H1 (cell line): ENCODE results near the gene ANO2. TPM values are rescaled to one million over a fixed set of nuclear protein-coding genes. Genes with fewer than 3 reads are reported as not detected.

Experiments
- CTCF ChIA-PET: fragments of 300-600 bp; sonication (Branson Sonifier 250); formaldehyde crosslinking; loops from one replicate; lab custom pipeline; 2021; ENCODE audit not compliant: partially characterized antibody; lab: Charles Lee
- POLR2A ChIA-PET: fragments of 300-600 bp; sonication (Branson Sonifier 250); formaldehyde crosslinking; loops from one replicate; lab custom pipeline; 2021; ENCODE audit warnings: inconsistent platforms; ENCODE audit not compliant: partially characterized antibody; lab: Charles Lee
- DNase-seq, 2 experiments: peaks; one replicate each; pipeline versions ENCODE4 v3.0.0 to v3.0.0-alpha.2; 2010 to 2022; ENCODE audit warnings: low spot score in 2 of 2, low read depth in 1 of 2, mixed read lengths in 1 of 2
- FAIRE-seq: peaks from 2 replicates; lab custom pipeline; 2011; peaks lifted over from hg19 to GRCh38; lab: Jason Lieb, UNC
- H2AFZ ChIP-seq: 2 replicates; pipeline ENCODE4 v1.8.1; 2012; ENCODE audit warnings: low read length, inconsistent platforms
- H2AK5ac ChIP-seq: 2 replicates; pipeline ENCODE4 v1.6.1; 2013; ENCODE audit warnings: low read depth, low read length
- H2BK120ac ChIP-seq: replicated peaks from 2 replicates; pipeline ENCODE3; 2013; ENCODE audit warnings: low read depth, low read length, inconsistent platforms
- H2BK12ac ChIP-seq: 2 replicates; pipeline ENCODE4 v1.6.1; 2013; ENCODE audit warnings: low read depth, low read length
- H2BK15ac ChIP-seq: 2 replicates; pipeline ENCODE4 v1.6.1; 2013; ENCODE audit warnings: low read length
- H2BK20ac ChIP-seq: 2 replicates; pipeline ENCODE4 v1.6.1; 2013; ENCODE audit warnings: low read length
- H2BK5ac ChIP-seq: 2 replicates; pipeline ENCODE4 v1.6.1; 2013; ENCODE audit warnings: low read depth, low read length
- H3K14ac ChIP-seq: 2 replicates; pipeline ENCODE4 v1.6.1; 2013; ENCODE audit warnings: inconsistent platforms; ENCODE audit not compliant: insufficient read length
- H3K18ac ChIP-seq: 2 replicates; pipeline ENCODE4 v1.6.1; 2013; ENCODE audit warnings: low read length; ENCODE audit errors: extremely low read depth
- H3K23ac ChIP-seq: 2 replicates; pipeline ENCODE4 v1.6.1; 2013; ENCODE audit warnings: inconsistent platforms; ENCODE audit not compliant: insufficient read length
- H3K23me2 ChIP-seq: 2 replicates; pipeline ENCODE4 v1.6.1; 2013; ENCODE audit warnings: low read depth, low read length
- H3K27ac ChIP-seq: 2 replicates; pipeline ENCODE4 v1.6.1; 2011; ENCODE audit warnings: low read depth, low read length, inconsistent platforms
- H3K27me3 ChIP-seq, 4 experiments: replicated peaks in 1 of 4; 1 replicate in 1 of 4; 2 replicates in 3 of 4; pipeline versions ENCODE4 v1.6.1 to v1.8.1; 2011 to 2013; ENCODE audit warnings: low read length in 3 of 4, mild to moderate bottlenecking in 3 of 4, inconsistent platforms in 2 of 4, mixed read lengths in 2 of 4, moderate library complexity in 1 of 4; ENCODE audit not compliant: control insufficient read depth in 3 of 4, insufficient read depth in 3 of 4; ENCODE audit errors: extremely low read depth in 1 of 4
- H3K36me3 ChIP-seq, 4 experiments: 2 replicates each; pipeline versions ENCODE4 v1.6.1 to v1.8.1; 2011 to 2013; ENCODE audit warnings: mild to moderate bottlenecking in 4 of 4, low read length in 3 of 4, moderate library complexity in 2 of 4, control low read depth in 1 of 4, inconsistent platforms in 1 of 4; ENCODE audit not compliant: insufficient read depth in 4 of 4, control insufficient read depth in 2 of 4
- H3K4ac ChIP-seq: replicated peaks from 2 replicates; pipeline ENCODE3; 2013; ENCODE audit warnings: low read length, low read depth, mixed read lengths, inconsistent platforms; ENCODE audit not compliant: insufficient read length
- H3K4me1 ChIP-seq, 4 experiments: replicated peaks in 1 of 4; 1 replicate in 1 of 4; 2 replicates in 3 of 4; pipeline versions ENCODE4 v1.6.1 to v1.8.1; 2011 to 2013; ENCODE audit warnings: low read length in 3 of 4, inconsistent platforms in 2 of 4, mixed read lengths in 1 of 4; ENCODE audit not compliant: insufficient read depth in 4 of 4, control insufficient read depth in 3 of 4
- H3K4me2 ChIP-seq, 2 experiments: 2 replicates each; pipeline versions ENCODE4 v1.6.1 to v1.8.1; 2011 to 2013; ENCODE audit warnings: low read depth in 2 of 2, low read length in 2 of 2, control low read depth in 1 of 2, inconsistent platforms in 1 of 2, mild to moderate bottlenecking in 1 of 2; ENCODE audit not compliant: insufficient read depth in 1 of 2
- H3K4me3 ChIP-seq, 4 experiments: fragments of 200-600, 300-600 bp in 1 of 4; sonication (generic), shearing (Covaris generic), sonication (Bioruptor Twin) in 1 of 4; 2 replicates each; pipeline versions ENCODE4 v1.5.1 to v1.8.1; 2011 to 2016; ENCODE audit warnings: low read length in 4 of 4, low read depth in 3 of 4, control low read depth in 2 of 4, inconsistent platforms in 2 of 4, mild to moderate bottlenecking in 2 of 4, mixed read lengths in 1 of 4, moderate library complexity in 1 of 4; ENCODE audit not compliant: insufficient read depth in 2 of 4; ENCODE audit errors: extremely low read depth in 1 of 4
- H3K56ac ChIP-seq: replicated peaks from 2 replicates; pipeline ENCODE3; 2013; ENCODE audit warnings: low read depth, mild to moderate bottlenecking, mixed read lengths, low read length, inconsistent platforms; ENCODE audit not compliant: insufficient read length
- H3K79me1 ChIP-seq: 2 replicates; pipeline ENCODE4 v1.6.1; 2013; ENCODE audit warnings: low read depth, low read length, control low read depth
- H3K79me2 ChIP-seq, 2 experiments: 2 replicates each; pipeline versions ENCODE4 v1.6.1 to v1.8.1; 2012 to 2013; ENCODE audit warnings: low read length in 2 of 2, mild to moderate bottlenecking in 2 of 2, inconsistent platforms in 1 of 2; ENCODE audit not compliant: insufficient read depth in 2 of 2, control insufficient read depth in 1 of 2
- H3K9ac ChIP-seq, 4 experiments: replicated peaks in 1 of 4; 1 replicate in 1 of 4; 2 replicates in 3 of 4; pipeline versions ENCODE4 v1.6.1 to v1.8.1; 2011 to 2013; ENCODE audit warnings: low read depth in 3 of 4, low read length in 3 of 4, control low read depth in 2 of 4, mild to moderate bottlenecking in 2 of 4, moderate library complexity in 2 of 4, inconsistent platforms in 1 of 4; ENCODE audit errors: extremely low read depth in 1 of 4
- H3K9me3 ChIP-seq, 2 experiments: 2 replicates each; pipeline versions ENCODE4 v1.6.1 to v1.8.1; 2012 to 2013; ENCODE audit warnings: mild to moderate bottlenecking in 2 of 2, moderate library complexity in 2 of 2, control low read depth in 1 of 2, inconsistent platforms in 1 of 2, low read depth in 1 of 2, low read length in 1 of 2, mixed read lengths in 1 of 2; ENCODE audit not compliant: insufficient read depth in 2 of 2
- H4K20me1 ChIP-seq, 2 experiments: replicated peaks in 1 of 2; 2 replicates each; pipeline versions ENCODE3 to v1.8.1; 2011 to 2013; ENCODE audit warnings: inconsistent platforms in 2 of 2, low read length in 2 of 2, mild to moderate bottlenecking in 1 of 2; ENCODE audit not compliant: insufficient read depth in 2 of 2, control insufficient read depth in 1 of 2
- H4K5ac ChIP-seq: 2 replicates; pipeline ENCODE4 v1.6.1; 2013; ENCODE audit warnings: low read length, low read depth, mixed read lengths, inconsistent platforms; ENCODE audit not compliant: insufficient read length
- H4K8ac ChIP-seq: 2 replicates; pipeline ENCODE4 v1.8.0; 2013; ENCODE audit warnings: mild to moderate bottlenecking, moderate library complexity, low read length, inconsistent platforms; ENCODE audit not compliant: insufficient read depth; ENCODE audit errors: extremely low read depth
- H4K91ac ChIP-seq: replicated peaks from 2 replicates; pipeline ENCODE3; 2013; ENCODE audit warnings: low read length, mixed read lengths, inconsistent platforms; ENCODE audit not compliant: insufficient read length
- BCL11A ChIP-seq, 2 experiments: IDR thresholded peaks; one replicate each; pipeline ENCODE4 v1.6.1; 2011; ENCODE audit warnings: low read depth in 2 of 2, low read length in 2 of 2, mild to moderate bottlenecking in 2 of 2
- EGR1 ChIP-seq: IDR thresholded peaks from 2 replicates; pipeline ENCODE4 v1.6.1; 2011; ENCODE audit warnings: low read depth, low read length, borderline replicate concordance
- GABPA ChIP-seq: IDR thresholded peaks from 2 replicates; pipeline ENCODE4 v1.6.1; 2011; ENCODE audit warnings: mild to moderate bottlenecking, low read length, moderate library complexity, borderline replicate concordance; ENCODE audit not compliant: insufficient read depth
- KDM4A ChIP-seq: IDR thresholded peaks from one replicate; pipeline ENCODE4 v1.7.1; 2012; ENCODE audit warnings: low read depth, mild to moderate bottlenecking, moderate library complexity, low read length, inconsistent platforms; ENCODE audit not compliant: severe bottlenecking
- PHF8 ChIP-seq: fragments of 200-600 bp; sonication (generic); conservative IDR thresholded peaks from 2 replicates; pipeline ENCODE4 v1.7.1; 2012; ENCODE audit warnings: low read depth, mild to moderate bottlenecking, inconsistent platforms, low read length, moderate library complexity
- RAD21 ChIP-seq, 2 experiments: IDR thresholded peaks in 1 of 2; conservative IDR thresholded peaks in 1 of 2; 2 replicates each; pipeline ENCODE4 v1.6.1; 2011; ENCODE audit warnings: low read depth in 2 of 2, low read length in 2 of 2, improper control_type of control experiment in 1 of 2, inconsistent platforms in 1 of 2, mild to moderate bottlenecking in 1 of 2, moderate library complexity in 1 of 2
- SIX5 ChIP-seq: IDR thresholded peaks from 2 replicates; pipeline ENCODE4 v1.6.1; 2011; ENCODE audit warnings: mild to moderate bottlenecking, low read depth, low read length
- TCF12 ChIP-seq: IDR thresholded peaks from 2 replicates; pipeline ENCODE4 v1.6.1; 2011; ENCODE audit warnings: low read depth, mild to moderate bottlenecking, low read length
- WGBS, 2 experiments: shearing (Covaris generic) in 1 of 2; methylation state at CpG; one replicate each; pipeline versions ENCODE4 v1.1.6 to v1.1.7; 2013 to 2015; ENCODE audit warnings: low lambda C conversion rate in 2 of 2, mixed read lengths in 2 of 2, inconsistent platforms in 1 of 2, low coverage in 1 of 2, missing lambda C conversion rate in 1 of 2; ENCODE audit not compliant: insufficient replicate concordance in 2 of 2, insufficient coverage in 1 of 2, insufficient read length in 1 of 2; ENCODE audit errors: extremely low coverage in 1 of 2, missing lambda C conversion rate in 1 of 2; 5-methylcytosine and 5-hydroxymethylcytosine counted together
- polyA plus RNA-seq, 7 experiments: library from polyadenylated mRNA; depleted of rRNA in 3 of 7; stranded (reverse) in 5 of 7; unstranded in 2 of 7; fragments of >200 nt in 5 of 7; fragments of 200-250 nt in 2 of 7; gene quantifications; 1 replicate in 5 of 7; 2 replicates in 1 of 7; 4 replicates in 1 of 7; pipeline versions ENCODE4 v1.2.1 to v1.2.3, GENCODE V29; 2011 to 2013; ENCODE audit warnings: missing spikeins in 2 of 7, mixed read lengths in 2 of 7
- total RNA-seq: library from RNA; stranded (reverse); fragmentation: NEBNext Ultra II Directional; extraction: Animal tissue kit (Norgen Biotek cat#: 25700); gene quantifications from 2 replicates; pipeline ENCODE4 v1.2.1, GENCODE V29; 2021

ANO2 gene
- total and polyA plus RNA-seq, 2 of the 8 experiments (the other 6 are each of a cell fraction or from before 2014, with no cell fraction given) = 1.9 to 5.5 TPM

DNA sequence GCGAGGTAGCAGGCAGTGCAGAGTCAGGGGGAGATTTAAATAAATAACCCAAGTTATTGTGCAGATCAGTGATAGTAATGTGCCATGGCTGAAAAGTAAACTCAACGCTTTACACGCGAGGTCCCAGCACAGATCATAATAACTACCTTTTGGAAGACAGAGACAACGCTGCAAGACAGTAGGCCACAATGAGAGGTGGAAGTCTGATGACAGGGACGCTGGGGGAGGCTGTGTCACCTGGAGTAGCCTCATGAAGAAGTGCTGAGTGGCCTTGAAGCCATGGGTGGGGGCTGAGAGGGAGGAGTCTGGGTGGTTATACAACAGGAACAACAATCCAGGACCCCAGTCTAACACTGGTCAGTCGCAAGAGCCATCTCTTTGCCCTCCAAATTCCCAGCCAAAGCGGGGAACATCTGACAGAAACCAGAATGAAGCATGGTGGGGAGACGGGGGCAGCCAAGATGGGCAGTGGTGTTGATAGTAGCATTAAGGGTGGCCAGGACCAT, 28.2 kb downstream of the ANO2 start:
- no peak overlapping the region for H2BK12ac ChIP-seq
- ChIA-PET CTCF (interaction anchor here (1.1 to 1.8 kb wide), 4 partner anchors 18 to 121 kb away, joined by 4 to 10 read pairs (median 6); no protein-coding TSS in a partner anchor), POLR2A (no interaction called here)
- H2BK15ac ChIP-seq = no peak overlapping the region
- H2BK5ac ChIP-seq = no peak overlapping the region
- no peak overlapping the region for H3K9ac ChIP-seq
- no peaks in the 10 kb centered on the region for H3K23me2 ChIP-seq
- no peaks in the 10 kb centered on the region for H3K79me1 ChIP-seq
- no peak overlapping the region for H2BK120ac ChIP-seq
- H3K14ac ChIP-seq = no peak overlapping the region
- no peak overlapping the region for H3K4me3 ChIP-seq
- TF ChIP-seq PHF8 (no peak), KDM4A (no peak), EGR1 (no peak), GABPA (no peak), SIX5 (no peak), RAD21 (IDR thresholded peaks at IDR 0.05 in 1 of 2, conservative IDR thresholded peaks at IDR 0.05 in 1 of 2; ENCODE audit: low read depth in 2 of 2, low read length in 2 of 2) (no peak), BCL11A (IDR thresholded peaks at IDR 0.05; ENCODE audit: low read depth in 2 of 2, low read length in 2 of 2) (no peak), TCF12 (no peak)
- H3K18ac ChIP-seq = no peak overlapping the region
- no peaks in the 10 kb centered on the region for H3K79me2 ChIP-seq
- no peak overlapping the region for H3K4ac ChIP-seq
- no peak overlapping the region for H3K27ac ChIP-seq
- no peak overlapping the region for H2AFZ ChIP-seq
- no peaks in the 10 kb centered on the region for H3K4me1 ChIP-seq
- no peaks in the 10 kb centered on the region for H4K20me1 ChIP-seq
- no peak overlapping the region for H4K91ac ChIP-seq
- no peaks in the 10 kb centered on the region for H3K9me3 ChIP-seq
- 90% methylated on average over 9 of the region's 9 CpGs; no CpG with 5 or more reads in 1 of the 2 experiments for WGBS, 2 experiments
- H3K4me2 ChIP-seq = no peak overlapping the region
- H2BK20ac ChIP-seq = no peak overlapping the region
- H2AK5ac ChIP-seq = no peak overlapping the region
- no peak overlapping the region for H4K8ac ChIP-seq
- H3K23ac ChIP-seq = no peak overlapping the region
- no peaks in the 10 kb centered on the region for H3K27me3 ChIP-seq
- H4K5ac ChIP-seq = no peak overlapping the region
- no peak for FAIRE-seq
- H3K56ac ChIP-seq = no peak overlapping the region
- no peaks in the 10 kb centered on the region for H3K36me3 ChIP-seq
- no peak for DNase-seq
